ENCODE data around the gene PTGR2. TPM values are rescaled to one million over a fixed set of nuclear protein-coding genes. Genes with fewer than 3 reads are reported as not detected.

The PTGR2 gene
- total RNA-seq, 1 experiment from 2014 or later: 14.2 TPM

- no peak for TF ChIP-seq CTCF (IDR thresholded peaks at IDR 0.05; ENCODE audit: insufficient read depth in 1 of 2, low read depth in 1 of 2, low read length in 1 of 2, severe bottlenecking in 1 of 2, unreplicated experiment in 1 of 2)
- H3K36me3 Mint-ChIP-seq (ENCODE audit: insufficient read depth, unreplicated experiment): no peaks in the 10 kb centered on the region
- intact Hi-C loops (cut with micrococcal nuclease; ENCODE audit: unreplicated experiment): no loop called here
- no TSS peak for BruUV-seq (replicated peaks)
- H3K27ac Mint-ChIP-seq (ENCODE audit: unreplicated experiment): no peak overlapping the region
- no peaks in the 10 kb centered on the region for H3K9me3 Mint-ChIP-seq (ENCODE audit: unreplicated experiment)
- H3K27me3 Mint-ChIP-seq (ENCODE audit: insufficient read depth, unreplicated experiment): no peaks in the 10 kb centered on the region
- ChIA-PET CTCF (no interaction called here), POLR2A (no interaction called here)
- H3K9me3 ChIP-seq: no peaks in the 10 kb centered on the region
- no peak for DNase-seq
- H3K4me1 ChIP-seq: no peaks in the 10 kb centered on the region
- H3K27me3 ChIP-seq (replicated peaks; ENCODE audit: control insufficient read depth, insufficient read depth, low read length): no peaks in the 10 kb centered on the region
- H3K4me3 ChIP-seq (ENCODE audit: low read depth, low read length): no peak overlapping the region
- no peaks in the 10 kb centered on the region for H3K4me1 Mint-ChIP-seq (ENCODE audit: low read depth, unreplicated experiment)
- H3K36me3 ChIP-seq (ENCODE audit: control insufficient read depth, insufficient read depth, low read length): no peaks in the 10 kb centered on the region
- H3K4me3 Mint-ChIP-seq (ENCODE audit: unreplicated experiment): no peak overlapping the region
Measured at GRCh38 chr14:73815849-73816248, 35.8 kb upstream of the PTGR2 start.

- Histone ChIP-seq H3K4me1 (no peaks in the 10 kb centered on the region), H3K27me3 (replicated peaks; ENCODE audit: control insufficient read depth, insufficient read depth, low read length) (no peaks in the 10 kb centered on the region), H3K36me3 (ENCODE audit: control insufficient read depth, insufficient read depth, low read length) (no peaks in the 10 kb centered on the region), H3K9me3 (no peaks in the 10 kb centered on the region), H3K4me3 (ENCODE audit: low read depth, low read length) (no peak overlapping the region)
- no peak overlapping the region for H3K27ac Mint-ChIP-seq (ENCODE audit: unreplicated experiment)
- no peaks in the 10 kb centered on the region for H3K36me3 Mint-ChIP-seq (ENCODE audit: insufficient read depth, unreplicated experiment)
- no peak for TF ChIP-seq CTCF (IDR thresholded peaks at IDR 0.05; ENCODE audit: insufficient read depth in 1 of 2, low read depth in 1 of 2, low read length in 1 of 2, severe bottlenecking in 1 of 2, unreplicated experiment in 1 of 2)
- POLR2A ChIA-PET: interaction anchor here (0.7 kb wide), 1 partner anchor 35 kb away, joined by 3 read pairs; the partner anchor contains the start of gene PTGR2
- no peaks in the 10 kb centered on the region for H3K9me3 Mint-ChIP-seq (ENCODE audit: unreplicated experiment)
- H3K4me1 Mint-ChIP-seq (ENCODE audit: low read depth, unreplicated experiment): no peaks in the 10 kb centered on the region
- CTCF ChIA-PET: no interaction called here
- BruUV-seq (replicated peaks): no TSS peak
- no peaks in the 10 kb centered on the region for H3K27me3 Mint-ChIP-seq (ENCODE audit: insufficient read depth, unreplicated experiment)
- intact Hi-C loops (cut with micrococcal nuclease; ENCODE audit: unreplicated experiment): no loop called here
- no peak overlapping the region for H3K4me3 Mint-ChIP-seq (ENCODE audit: unreplicated experiment)
- DNase-seq: no peak
Measured at GRCh38 chr14:73816393-73816816, 35.2 kb upstream of the PTGR2 start.

GRCh38 chr14:73817020-73817655 is 34.5 kb upstream of the PTGR2 start:
- no peak for TF ChIP-seq CTCF (IDR thresholded peaks at IDR 0.05; ENCODE audit: insufficient read depth in 1 of 2, low read depth in 1 of 2, low read length in 1 of 2, severe bottlenecking in 1 of 2, unreplicated experiment in 1 of 2)
- POLR2A ChIA-PET: interaction anchor here (0.7 kb wide), 1 partner anchor 34 kb away, joined by 3 read pairs; the partner anchor contains the start of gene PTGR2
- H3K9me3 ChIP-seq: no peaks in the 10 kb centered on the region
- no peaks in the 10 kb centered on the region for H3K4me1 Mint-ChIP-seq (ENCODE audit: low read depth, unreplicated experiment)
- BruUV-seq (replicated peaks): no TSS peak
- no peaks in the 10 kb centered on the region for H3K27me3 Mint-ChIP-seq (ENCODE audit: insufficient read depth, unreplicated experiment)
- no peak overlapping the region for H3K4me3 Mint-ChIP-seq (ENCODE audit: unreplicated experiment)
- no peak overlapping the region for H3K4me3 ChIP-seq (ENCODE audit: low read depth, low read length)
- no peaks in the 10 kb centered on the region for H3K27me3 ChIP-seq (replicated peaks; ENCODE audit: control insufficient read depth, insufficient read depth, low read length)
- intact Hi-C loops (cut with micrococcal nuclease; ENCODE audit: unreplicated experiment): no loop called here
- no peaks in the 10 kb centered on the region for H3K9me3 Mint-ChIP-seq (ENCODE audit: unreplicated experiment)
- no peaks in the 10 kb centered on the region for H3K36me3 ChIP-seq (ENCODE audit: control insufficient read depth, insufficient read depth, low read length)
- H3K36me3 Mint-ChIP-seq (ENCODE audit: insufficient read depth, unreplicated experiment): peaks cover 6% of the 10 kb centered on the region
- DNase-seq: no peak
- no peak overlapping the region for H3K27ac Mint-ChIP-seq (ENCODE audit: unreplicated experiment)
- CTCF ChIA-PET: interaction anchor here (0.9 kb wide), 1 partner anchor 88 kb away, joined by 4 read pairs; no protein-coding TSS in a partner anchor
- no peaks in the 10 kb centered on the region for H3K4me1 ChIP-seq

Data from Caco-2 (cell line).